NCI-H187 treated with DMSO at 0.1 percent for 48 hours (cell line): ENCODE measurements around the gene TMPRSS11D.

ENCODE experiments used
- DNase-seq: peaks from one replicate; lab custom pipeline; 2025; lab: John Stamatoyannopoulos, UW

Gene TMPRSS11D

DNA sequence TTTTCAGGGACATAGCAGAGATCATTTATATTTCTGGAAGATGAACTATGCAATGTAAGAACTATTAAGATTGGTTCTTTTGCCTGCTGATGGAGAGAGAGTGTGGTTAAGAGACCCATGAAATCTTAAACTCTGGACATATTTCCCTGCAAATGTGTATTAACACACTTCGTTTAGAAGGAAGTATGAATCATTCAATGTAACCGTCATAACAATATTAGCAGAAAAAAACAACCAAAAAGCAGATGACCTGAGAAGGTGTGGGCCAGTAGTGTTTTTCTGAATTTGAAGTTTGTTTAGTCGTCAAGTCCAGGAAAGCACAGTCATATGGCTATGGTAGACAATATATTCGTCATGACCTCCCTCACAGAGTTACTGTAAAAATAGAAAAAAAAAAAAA, 2.5 kb upstream of the TMPRSS11D start:
- DNase-seq, result no peak

DNA sequence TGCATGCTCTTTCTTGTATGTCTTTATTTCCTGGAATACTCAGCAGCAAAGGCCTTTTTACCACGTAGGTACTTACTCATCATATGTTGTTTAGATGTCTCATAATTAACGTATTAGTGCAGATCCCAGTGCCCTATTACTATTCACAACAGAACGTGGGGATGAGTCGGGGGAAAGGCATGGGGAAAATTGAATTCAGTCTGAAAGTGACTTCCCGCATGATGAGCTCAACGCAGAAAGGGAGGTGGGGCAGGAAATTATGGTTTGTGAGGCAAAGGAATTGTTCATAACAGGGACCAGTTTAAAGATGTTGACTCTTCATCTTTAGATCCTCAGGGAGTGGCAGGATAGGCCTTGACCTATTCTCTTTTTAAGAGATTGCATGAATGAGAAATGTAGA, 2.0 kb upstream of the TMPRSS11D start:
- no peak for DNase-seq

DNA sequence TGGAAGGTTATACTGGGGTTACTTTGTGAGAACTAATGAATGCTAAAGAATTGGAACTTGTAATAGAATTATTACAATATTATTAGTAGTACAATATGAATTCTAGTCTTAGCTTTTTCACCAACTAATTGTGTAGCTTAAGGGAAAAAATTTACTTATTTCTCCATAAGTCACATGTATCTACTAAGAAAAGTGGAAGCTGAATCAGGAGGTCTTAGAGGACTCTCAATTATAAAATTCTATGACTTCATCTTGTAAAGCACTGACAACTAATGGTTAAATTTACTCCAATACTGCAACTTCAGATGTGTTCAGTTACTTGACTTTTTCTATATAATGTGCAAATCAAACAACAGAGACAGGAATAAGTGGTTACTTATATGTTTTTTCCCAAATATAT, 899 bp upstream of the TMPRSS11D start:
- DNase-seq, result no peak

DNA sequence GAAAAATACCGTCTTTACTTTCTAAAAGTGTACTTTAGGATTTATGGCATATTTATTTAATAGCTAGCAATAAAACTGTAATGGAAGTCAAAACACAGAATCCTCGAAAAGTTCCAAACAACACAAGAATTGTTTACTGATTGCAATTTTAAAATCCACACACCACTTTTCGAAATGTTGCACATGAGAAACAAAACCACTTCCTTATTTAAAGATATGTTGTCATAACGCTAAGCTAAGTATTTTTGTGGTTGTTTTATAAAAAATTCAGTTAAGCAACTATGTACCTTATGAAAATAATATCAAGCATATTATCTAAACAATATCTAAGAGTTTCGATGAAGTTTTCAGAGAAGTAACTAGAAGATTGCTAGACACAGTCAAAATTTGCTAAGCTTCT, 344 bp downstream of the TMPRSS11D start:
- no peak for DNase-seq

GRCh38 chr4:67880866-67881610, 2.8 kb downstream of the TMPRSS11D start:
- no peak for DNase-seq

DNA sequence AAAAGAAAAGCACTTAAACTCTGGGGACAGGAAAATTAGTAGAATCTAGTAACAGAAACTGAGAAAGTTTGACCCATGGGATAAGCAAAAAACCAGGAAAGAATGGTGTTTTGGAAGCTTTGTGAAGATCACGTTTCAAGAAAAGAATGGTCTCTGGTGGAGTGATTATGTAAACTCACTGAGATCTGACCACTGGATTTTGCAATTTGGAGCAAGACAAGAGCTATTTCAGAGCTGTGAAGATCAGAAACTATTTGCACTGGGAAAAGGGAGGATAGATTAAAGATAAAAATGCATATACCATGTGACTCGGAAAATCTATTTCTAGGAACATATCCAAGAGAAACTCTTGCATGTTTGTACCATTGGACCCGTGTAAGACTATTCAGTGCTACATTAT, 4.3 kb downstream of the TMPRSS11D start:
- no peak for DNase-seq

DNA sequence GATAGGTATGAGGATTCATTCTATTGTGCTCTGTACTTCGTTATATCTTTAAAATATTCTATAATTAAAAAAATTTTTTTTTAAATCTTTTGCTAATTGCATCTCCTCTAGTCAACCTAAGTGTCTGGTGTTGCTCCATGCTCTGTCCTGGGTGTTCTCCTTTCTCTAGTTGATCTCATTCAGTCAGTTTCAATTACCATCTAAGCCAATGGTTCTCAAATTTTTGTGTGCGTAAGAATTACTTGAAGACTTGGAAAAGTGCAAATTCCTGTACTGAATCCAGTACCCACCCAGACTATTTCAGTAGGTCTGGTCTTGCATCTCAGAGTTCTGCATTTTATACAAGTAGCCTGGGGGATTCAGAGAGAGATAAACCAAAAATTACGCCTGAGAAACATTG, 6.7 kb downstream of the TMPRSS11D start:
- no peak for DNase-seq

DNA sequence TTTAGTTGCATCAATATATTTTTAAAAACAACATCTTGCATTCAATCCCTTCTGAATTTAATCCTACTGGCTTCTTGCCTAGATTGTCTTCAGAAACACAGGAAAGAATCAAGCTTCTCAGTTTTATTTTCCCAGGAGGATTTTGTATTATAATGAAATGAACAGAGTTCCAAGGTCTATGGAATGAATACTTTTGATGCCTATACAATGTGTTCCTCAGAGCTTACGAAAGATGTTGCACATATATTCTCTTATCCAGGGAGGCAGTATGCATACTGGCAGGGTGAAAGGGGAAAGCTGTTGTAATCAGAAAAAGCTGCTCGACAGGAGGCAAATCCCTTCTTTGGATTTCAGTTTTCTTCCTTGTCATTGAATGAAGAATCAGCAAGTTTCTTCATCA, 8.8 kb downstream of the TMPRSS11D start:
- no peak for DNase-seq

DNA sequence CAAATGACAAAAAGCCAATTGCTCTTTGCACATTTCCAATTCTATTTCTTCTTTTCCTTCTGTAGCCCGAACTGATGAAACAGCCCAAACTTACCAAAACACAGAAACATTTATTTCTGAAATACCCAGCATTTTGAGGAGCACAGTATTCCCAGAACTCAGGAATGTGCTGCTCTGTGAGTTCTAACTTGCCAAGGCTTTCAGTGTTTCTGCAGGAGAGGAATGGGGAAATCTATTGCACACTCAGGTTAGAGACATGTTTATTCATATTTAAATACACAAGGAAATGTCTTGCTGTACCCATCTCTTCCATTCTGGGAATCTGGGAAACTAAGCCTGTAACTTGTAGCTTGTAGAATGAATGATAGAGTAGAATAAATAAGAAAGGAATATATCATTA, 10.7 kb downstream of the TMPRSS11D start:
- no peak for DNase-seq

DNA sequence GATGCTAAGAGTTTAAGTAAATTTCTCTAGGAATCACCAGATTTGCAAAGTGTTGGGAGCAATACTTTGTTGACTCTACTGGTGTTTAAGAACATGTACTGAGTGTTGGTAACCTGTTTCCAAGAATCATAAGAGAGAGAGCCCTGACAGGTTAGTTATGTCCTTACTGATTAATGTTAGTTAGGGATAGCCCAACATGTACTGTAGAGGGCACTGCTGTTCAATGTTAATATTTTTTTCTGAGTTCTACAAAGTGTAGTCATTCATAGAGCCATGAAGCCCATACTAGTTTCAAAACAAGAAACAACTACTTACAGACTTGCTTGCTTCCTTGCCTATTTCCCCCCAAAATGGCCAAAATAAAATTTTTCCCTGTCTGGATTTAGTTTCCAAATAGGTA, 11.9 kb downstream of the TMPRSS11D start:
- DNase-seq, result no peak

- DNase-seq, result no peak
Measured at GRCh38 chr4:67869580-67870190, 14.1 kb downstream of the TMPRSS11D start.

DNA sequence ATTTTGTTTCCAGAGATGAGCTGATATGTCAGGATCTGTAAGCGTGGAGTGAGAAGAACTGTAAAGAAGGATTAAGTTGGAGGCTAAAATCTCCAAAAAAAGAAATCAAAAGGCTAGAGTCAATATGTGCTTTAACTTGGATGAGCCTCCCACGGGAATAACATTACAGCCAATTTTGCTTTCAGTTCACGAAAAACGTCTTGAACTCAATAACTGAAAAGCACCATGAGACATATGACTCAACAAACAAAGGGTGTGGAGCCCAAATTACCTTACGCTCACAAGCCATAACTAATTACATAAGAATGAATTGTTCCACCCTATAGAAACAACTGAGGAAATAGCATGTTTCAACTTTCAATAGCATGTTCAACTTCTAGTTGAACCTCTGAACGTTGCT, 22.3 kb downstream of the TMPRSS11D start:
- DNase-seq, result no peak

DNA sequence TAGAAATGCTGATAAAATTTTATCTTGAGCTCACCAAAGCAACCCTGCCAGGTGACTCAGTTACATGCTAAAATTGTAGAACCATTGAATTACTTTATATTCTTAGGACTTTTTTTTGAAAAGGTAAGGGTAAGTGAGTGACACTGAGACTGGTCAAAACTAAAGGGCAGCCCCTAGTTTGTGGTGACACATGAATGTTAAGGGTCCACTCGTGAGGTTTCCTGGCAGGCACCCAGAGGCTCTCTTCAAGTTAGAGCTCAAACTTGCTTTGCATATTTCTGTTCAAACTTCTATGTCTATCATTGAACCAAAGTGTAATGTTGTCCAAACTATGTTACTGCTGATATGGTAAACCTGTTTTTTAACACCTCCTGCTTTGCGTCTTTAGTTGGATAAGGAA, 30.5 kb downstream of the TMPRSS11D start:
- DNase-seq, result no peak

- DNase-seq, result no peak
Measured at GRCh38 chr4:67820903-67821302, 62.9 kb downstream of the TMPRSS11D start.

GRCh38 chr4:67810011-67810410, 73.8 kb downstream of the TMPRSS11D start:
- no peak for DNase-seq

- no peak for DNase-seq
Measured at GRCh38 chr4:67809502-67809901, 74.3 kb downstream of the TMPRSS11D start.

DNA sequence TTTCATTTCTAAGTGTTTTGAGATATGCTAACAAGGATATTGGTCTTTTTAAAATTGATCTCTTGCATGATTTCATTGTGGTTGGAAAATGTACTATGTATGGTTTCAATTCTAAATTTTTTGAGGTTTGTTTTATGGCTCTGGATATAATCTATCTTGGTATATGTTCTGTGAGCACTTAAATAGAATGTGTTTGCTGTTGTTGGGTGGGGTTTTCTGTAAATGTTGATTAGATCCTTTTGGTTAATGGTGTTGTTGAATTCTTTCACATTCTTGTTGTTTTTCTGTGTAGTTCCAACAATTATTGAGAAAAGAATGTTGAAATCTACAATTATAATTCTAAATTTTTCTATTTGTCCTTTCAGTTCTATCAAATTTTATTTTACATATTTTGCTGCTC, 87.0 kb downstream of the TMPRSS11D start:
- no peak for DNase-seq

DNA sequence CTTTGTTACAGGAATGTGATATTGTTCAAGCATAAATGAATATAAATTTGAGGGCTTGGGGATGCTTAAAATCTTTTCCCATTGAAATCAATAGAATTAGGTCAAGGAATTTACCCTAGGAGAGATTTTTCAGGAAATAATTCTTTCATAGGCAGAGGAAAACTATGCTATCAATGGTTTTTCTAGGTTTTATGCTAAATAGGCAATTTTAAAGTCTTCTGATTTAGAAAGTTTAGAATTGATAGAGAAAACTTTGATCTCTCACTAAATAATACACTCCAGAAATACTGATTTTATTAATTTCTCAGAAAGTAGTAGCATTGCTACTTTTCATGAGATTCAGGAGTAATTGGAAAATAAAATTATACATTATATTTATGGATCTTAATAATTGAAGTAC, 93.1 kb downstream of the TMPRSS11D start:
- no peak for DNase-seq

DNA sequence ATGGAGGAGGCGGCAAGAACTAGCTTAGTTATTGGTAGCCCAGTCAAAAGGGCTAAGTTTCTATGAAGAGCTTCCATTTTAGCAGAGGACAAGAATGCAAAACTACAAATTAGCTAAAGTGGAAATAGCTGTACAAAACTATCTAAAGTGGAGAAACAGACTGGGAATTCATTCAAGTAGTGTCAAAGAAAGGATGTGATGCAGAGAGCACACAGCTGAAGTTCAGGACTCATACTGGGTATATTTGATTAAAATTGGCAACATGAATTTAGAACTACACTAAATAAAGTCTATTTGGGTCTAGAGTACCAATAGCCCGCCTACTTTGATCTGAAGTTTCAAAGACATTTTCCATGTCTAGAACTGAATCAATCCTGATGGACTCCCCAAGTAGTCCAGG, 96.5 kb downstream of the TMPRSS11D start:
- no peak for DNase-seq

DNA sequence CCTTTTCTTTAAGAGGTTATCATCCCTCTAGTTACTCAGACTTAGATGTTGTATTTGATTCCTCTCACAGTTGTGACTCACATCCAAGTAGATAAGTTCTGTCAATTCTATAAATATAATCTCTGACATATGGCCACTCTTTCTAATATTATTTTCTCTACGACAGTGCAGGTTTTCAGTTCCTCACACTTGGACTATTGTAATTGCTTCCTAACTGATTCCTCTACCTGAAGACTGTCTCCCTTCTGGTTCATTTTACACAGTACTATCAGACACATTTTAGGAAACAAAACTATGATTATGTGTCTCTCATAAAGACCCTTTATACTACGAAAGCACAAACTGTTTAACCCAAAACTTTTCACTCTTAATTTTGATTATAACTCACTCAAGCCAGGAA, 98.3 kb downstream of the TMPRSS11D start:
- DNase-seq, result no peak

DNA sequence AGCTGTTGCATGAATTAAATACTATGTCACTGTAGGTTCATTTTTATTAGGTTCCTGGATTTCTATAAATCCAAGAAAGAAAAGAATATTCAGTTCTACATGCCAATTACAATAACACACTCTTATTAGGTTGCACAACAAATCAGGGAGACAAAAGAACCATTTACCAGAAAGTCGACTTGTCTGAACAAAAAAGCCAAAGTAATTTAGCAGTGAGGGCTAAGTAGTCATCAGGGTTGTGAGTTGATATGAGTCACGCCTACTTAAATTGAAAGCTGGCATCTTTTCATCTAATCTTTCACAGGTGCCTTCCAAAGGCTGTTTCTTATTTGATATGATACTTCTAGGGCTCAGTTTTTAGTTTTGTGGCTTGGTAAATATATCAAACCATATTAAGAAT, 104.2 kb downstream of the TMPRSS11D start:
- no peak for DNase-seq

- no peak for DNase-seq
Measured at GRCh38 chr4:67776746-67777145, 107.1 kb downstream of the TMPRSS11D start.
